Stimulated activated CD4-positive, alpha-beta T cell treated with anti-CD3 and anti-CD28 coated beads, Interleukin-4, amount 100 ng/mL, for 4 hours (primary cell): ENCODE measurements around the gene PDE1A.
"Not testable (repeated sequence)": the region's sequence is repeated elsewhere in the genome, so short reads cannot be mapped to it uniquely, and the experiment has no call there.

Source experiments
- DNase-seq, 2 experiments: peaks; one replicate each; pipeline ENCODE4 v3.0.0-alpha.2; 2020

PDE1A gene

GRCh38 chr2:182351427-182351826, 75.4 kb downstream of the PDE1A start:
- DNase-seq = no peak

- no peak for DNase-seq
Observed at GRCh38 chr2:182349268-182349667, 77.6 kb downstream of the PDE1A start.

GRCh38 chr2:182345384-182345783, 81.5 kb downstream of the PDE1A start:
- no peak for DNase-seq

GRCh38 chr2:182330451-182331305, 96.2 kb downstream of the PDE1A start:
- no peak for DNase-seq

- no peak for DNase-seq
Observed at GRCh38 chr2:182324665-182325064, 102.2 kb downstream of the PDE1A start.

- no peak for DNase-seq
Observed at GRCh38 chr2:182321096-182321495, 105.7 kb downstream of the PDE1A start.

- DNase-seq = no peak
Observed at GRCh38 chr2:182319556-182320505, 107.0 kb downstream of the PDE1A start.

GRCh38 chr2:182318466-182319220, 108.2 kb downstream of the PDE1A start:
- DNase-seq = no peak

- DNase-seq = no peak
Observed at GRCh38 chr2:182316950-182317349, 109.9 kb downstream of the PDE1A start.

- DNase-seq = no peak
Observed at GRCh38 chr2:182302972-182303371, 123.9 kb downstream of the PDE1A start.

GRCh38 chr2:182302174-182302573, 124.7 kb downstream of the PDE1A start:
- no peak for DNase-seq

GRCh38 chr2:182301093-182301492, 125.7 kb downstream of the PDE1A start:
- DNase-seq = no peak

GRCh38 chr2:182300608-182301007, 126.2 kb downstream of the PDE1A start:
- no peak for DNase-seq

- DNase-seq = no peak
Observed at GRCh38 chr2:182299632-182300031, 127.2 kb downstream of the PDE1A start.

- no peak for DNase-seq
Observed at GRCh38 chr2:182298456-182298855, 128.4 kb downstream of the PDE1A start.

- no peak for DNase-seq
Observed at GRCh38 chr2:182291296-182291695, 135.5 kb downstream of the PDE1A start.

GRCh38 chr2:182283512-182283911, 143.3 kb downstream of the PDE1A start:
- no peak for DNase-seq

- no peak for DNase-seq
Observed at GRCh38 chr2:182281276-182281675, 145.6 kb downstream of the PDE1A start.

GRCh38 chr2:182280118-182280517, 146.7 kb downstream of the PDE1A start:
- no peak for DNase-seq

- DNase-seq = not testable (repeated sequence)
Observed at GRCh38 chr2:182276662-182277061, 150.2 kb downstream of the PDE1A start.

- no peak for DNase-seq
Observed at GRCh38 chr2:182267971-182268370, 158.9 kb downstream of the PDE1A start.

GRCh38 chr2:182266909-182267308, 159.9 kb downstream of the PDE1A start:
- no peak for DNase-seq

GRCh38 chr2:182265718-182266117, 161.1 kb downstream of the PDE1A start:
- no peak for DNase-seq
